NCI-H526 treated with DMSO at 0.1 percent for 48 hours (cell line): ENCODE measurements around the gene MCRIP1.

Experiments
- DNase-seq: peaks from one replicate; lab custom pipeline; 2025; lab: John Stamatoyannopoulos, UW

MCRIP1 gene

GRCh38 chr17:81803728-81804558 lies 29.1 kb downstream of the MCRIP1 start, which contains the start of gene GCGR:
GCGR (plus strand) TSS chr17:81804150; CDS start chr17:81809019, 4,869 bp downstream.
- no peak for DNase-seq

GRCh38 chr17:81802856-81803643 lies 30.0 kb downstream of the MCRIP1 start:
- no peak for DNase-seq

- DNase-seq = no peak
These were observed 30.9 kb downstream of the MCRIP1 start for GRCh38 chr17:81802048-81802758.

- no peak for DNase-seq
These were observed 31.8 kb downstream of the MCRIP1 start for GRCh38 chr17:81801327-81801726.

GRCh38 chr17:81794509-81794908 lies 38.6 kb downstream of the MCRIP1 start:
- no peak for DNase-seq

- no peak for DNase-seq
These were observed 39.0 kb downstream of the MCRIP1 start for GRCh38 chr17:81794074-81794476.

GRCh38 chr17:81792675-81793615 lies 40.1 kb downstream of the MCRIP1 start:
- no peak for DNase-seq
